Fibroblast of lung (primary cell): ENCODE measurements around the gene OTOG. TPM values are rescaled to one million over a fixed set of nuclear protein-coding genes. Genes with fewer than 3 reads are reported as not detected.
A peak's percentile ranks its signal among the peaks of the same experiment; 100 is the strongest.

ENCODE experiments used
- DNase-seq, 2 donors: peaks; one replicate each; pipeline versions ENCODE4 v3.0.0 to v3.0.0-alpha.2; 2010; ENCODE audit warnings: low read depth in 2 of 2
- H2AFZ ChIP-seq: 2 replicates; pipeline ENCODE4 v1.5.1; 2012; ENCODE audit warnings: low read length, control low read depth, inconsistent platforms
- H3K27ac ChIP-seq: 2 replicates; pipeline ENCODE4 v1.5.1; 2011; ENCODE audit warnings: low read length, control low read depth; ENCODE audit not compliant: insufficient read depth
- H3K27me3 ChIP-seq: 2 replicates; pipeline ENCODE4 v1.5.1; 2011; ENCODE audit warnings: mild to moderate bottlenecking, low read length; ENCODE audit not compliant: control insufficient read depth, insufficient read depth
- H3K36me3 ChIP-seq: 2 replicates; pipeline ENCODE4 v1.5.1; 2011; ENCODE audit warnings: low read length; ENCODE audit not compliant: control insufficient read depth, insufficient read depth
- H3K4me1 ChIP-seq: 2 replicates; pipeline ENCODE4 v1.5.1; 2011; ENCODE audit warnings: low read length; ENCODE audit not compliant: control insufficient read depth, insufficient read depth; ENCODE audit errors: extremely low read depth
- H3K4me2 ChIP-seq: 2 replicates; pipeline ENCODE4 v1.5.1; 2011; ENCODE audit warnings: low read length, control low read depth; ENCODE audit not compliant: insufficient read depth; ENCODE audit errors: extremely low read depth
- H3K4me3 ChIP-seq, 4 experiments: fragments of 200-600 bp in 1 of 4; sonication (generic) in 1 of 4; replicated peaks in 1 of 4; 2 replicates each; pipeline ENCODE4 v1.5.1; 2011 to 2016; ENCODE audit warnings: low read length in 4 of 4, low read depth in 3 of 4, mild to moderate bottlenecking in 3 of 4, control low read depth in 2 of 4, inconsistent platforms in 1 of 4, mixed read lengths in 1 of 4; ENCODE audit not compliant: insufficient read depth in 1 of 4; ENCODE audit errors: control extremely low read depth in 1 of 4
- H3K79me2 ChIP-seq: 2 replicates; pipeline ENCODE4 v1.5.1; 2012; ENCODE audit warnings: mild to moderate bottlenecking, low read length, inconsistent platforms; ENCODE audit not compliant: control insufficient read depth, insufficient read depth
- H3K9ac ChIP-seq: 2 replicates; pipeline ENCODE4 v1.5.1; 2011; ENCODE audit warnings: mild to moderate bottlenecking, low read length, control low read depth; ENCODE audit not compliant: insufficient read depth
- H3K9me3 ChIP-seq: 2 replicates; pipeline ENCODE4 v1.5.1; 2012; ENCODE audit warnings: low read depth, low read length; ENCODE audit not compliant: control insufficient read depth, insufficient read depth
- H4K20me1 ChIP-seq: 2 replicates; pipeline ENCODE4 v1.5.1; 2011; ENCODE audit warnings: low read length; ENCODE audit not compliant: control insufficient read depth, insufficient read depth; ENCODE audit errors: extremely low read depth
- CTCF ChIP-seq, 2 donors: IDR thresholded peaks in 1 of 2; conservative IDR thresholded peaks in 1 of 2; 1 replicate in 1 of 2; 2 replicates in 1 of 2; pipeline ENCODE4 v1.5.1; 2011 to 2012; ENCODE audit warnings: low read length in 2 of 2, control low read depth in 1 of 2, inconsistent platforms in 1 of 2, low read depth in 1 of 2, mild to moderate bottlenecking in 1 of 2
- EZH2 ChIP-seq: IDR thresholded peaks from 2 replicates; pipeline ENCODE4 v1.5.1; 2012; ENCODE audit warnings: low read length, control low read depth, mild to moderate bottlenecking; ENCODE audit errors: missing control alignments
- polyA plus RNA-seq, 2 donors: library from polyadenylated mRNA; depleted of rRNA in 1 of 2; stranded (reverse) in 1 of 2; unstranded in 1 of 2; fragments of >200 nt; gene quantifications; 2 replicates each; pipeline ENCODE4 v1.2.1, GENCODE V29; 2011 to 2012; ENCODE audit warnings: missing spikeins in 1 of 2
- total RNA-seq: library from RNA; depleted of rRNA; stranded (reverse); fragments of >200 nt; gene quantifications from 2 replicates; pipeline ENCODE4 v1.2.1, GENCODE V29; 2014

OTOG gene
- total and polyA plus RNA-seq, 2 donors (not counting 1 experiment from before 2014, with no cell fraction given): not detected

GRCh38 chr11:17672469-17672868 lies 125.4 kb downstream of the OTOG start:
- Histone ChIP-seq H3K27ac (no peak overlapping the region), H2AFZ (no peak overlapping the region), H3K9ac (no peak overlapping the region), H3K79me2 (no peaks in the 10 kb centered on the region), H4K20me1 (no peaks in the 10 kb centered on the region), H3K4me3 (no peak overlapping the region), H3K4me2 (no peak overlapping the region), H3K9me3 (no peaks in the 10 kb centered on the region), H3K36me3 (no peaks in the 10 kb centered on the region), H3K4me1 (no peaks in the 10 kb centered on the region), H3K27me3 (no peaks in the 10 kb centered on the region)
- TF ChIP-seq EZH2 (no peak), CTCF (conservative IDR thresholded peaks at IDR 0.05 in 1 of 2, IDR thresholded peaks at IDR 0.05 in 1 of 2; ENCODE audit: low read depth in 1 of 2, low read length in 2 of 2) (no peak)
- no peak for DNase-seq

GRCh38 chr11:17673951-17674350 lies 126.9 kb downstream of the OTOG start:
- Histone ChIP-seq H3K27ac (no peak overlapping the region), H3K9me3 (no peaks in the 10 kb centered on the region), H3K36me3 (no peaks in the 10 kb centered on the region), H3K27me3 (no peaks in the 10 kb centered on the region), H4K20me1 (no peaks in the 10 kb centered on the region), H3K4me3 (no peak overlapping the region), H3K79me2 (no peaks in the 10 kb centered on the region), H2AFZ (no peak overlapping the region), H3K4me2 (no peak overlapping the region), H3K9ac (no peak overlapping the region), H3K4me1 (no peaks in the 10 kb centered on the region)
- no peak for TF ChIP-seq CTCF (conservative IDR thresholded peaks at IDR 0.05 in 1 of 2, IDR thresholded peaks at IDR 0.05 in 1 of 2; ENCODE audit: low read depth in 1 of 2, low read length in 2 of 2)
- no peak for TF ChIP-seq EZH2
- DNase-seq: peak in 1 of 2 donors; percentile 53

DNA sequence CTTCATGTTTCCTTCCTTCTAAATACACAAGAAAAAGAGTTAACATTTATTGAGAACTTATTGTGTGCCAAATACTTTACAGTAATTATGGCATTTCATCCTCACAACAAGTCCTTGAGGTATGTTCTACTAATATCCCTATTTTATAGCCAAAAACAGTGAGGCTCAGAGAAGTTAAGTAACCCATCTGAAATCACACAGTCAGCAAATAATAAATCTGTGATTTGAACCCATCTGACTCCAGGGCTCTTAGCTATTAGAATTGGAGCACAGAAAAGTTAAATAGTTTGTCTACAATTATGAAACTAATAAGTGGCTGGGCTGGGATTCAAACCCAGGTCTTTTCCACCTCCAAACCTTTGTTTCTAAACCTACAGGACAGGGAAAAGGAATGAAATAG lies 135.8 kb downstream of the OTOG start:
- H3K4me1 ChIP-seq: no peaks in the 10 kb centered on the region
- no peak overlapping the region for H2AFZ ChIP-seq
- H4K20me1 ChIP-seq: no peaks in the 10 kb centered on the region
- H3K4me3 ChIP-seq: no peak overlapping the region
- no peak overlapping the region for H3K9ac ChIP-seq
- no peaks in the 10 kb centered on the region for H3K9me3 ChIP-seq
- H3K27me3 ChIP-seq: no peaks in the 10 kb centered on the region
- no peak overlapping the region for H3K27ac ChIP-seq
- H3K79me2 ChIP-seq: no peaks in the 10 kb centered on the region
- DNase-seq: no peak
- no peaks in the 10 kb centered on the region for H3K36me3 ChIP-seq
- no peak overlapping the region for H3K4me2 ChIP-seq
- TF ChIP-seq EZH2 (no peak), CTCF (conservative IDR thresholded peaks at IDR 0.05 in 1 of 2, IDR thresholded peaks at IDR 0.05 in 1 of 2; ENCODE audit: low read depth in 1 of 2, low read length in 2 of 2) (no peak)
